Activated T-helper 2 cell treated with anti-CD3 and anti-CD28 coated beads, Interferon-gamma antibody, Interleukin-2, Interleukin-4, amounts not matched to agents 10 μg/mL and 5 μg/mL and 100 μg/mL, durations not matched to agents 14 hours and 24 hours and 36 hours (primary cell): ENCODE data around the gene ASB18. TPM values are rescaled to one million over a fixed set of nuclear protein-coding genes. Genes with fewer than 3 reads are reported as not detected.

ENCODE experiments used
- DNase-seq: peaks from one replicate; pipeline ENCODE4 v3.0.0; 2021; ENCODE audit warnings: low spot score
- H3K27ac Mint-ChIP-seq: one replicate; pipeline ENCODE4 v1.8.0; 2021; ENCODE audit warnings: mixed read lengths
- H3K27me3 Mint-ChIP-seq: one replicate; pipeline ENCODE4 v1.8.0; 2021; ENCODE audit warnings: low read depth, mixed read lengths
- H3K36me3 Mint-ChIP-seq: one replicate; pipeline ENCODE4 v1.8.0; 2021; ENCODE audit warnings: low read depth, mixed read lengths
- H3K4me1 Mint-ChIP-seq: one replicate; pipeline ENCODE4 v1.8.0; 2021; ENCODE audit warnings: low read depth, mixed read lengths
- H3K4me3 Mint-ChIP-seq: one replicate; pipeline ENCODE4 v1.8.0; 2021; ENCODE audit warnings: low read depth, mild to moderate bottlenecking, moderate library complexity, mixed read lengths
- H3K9me3 Mint-ChIP-seq: one replicate; pipeline ENCODE4 v1.8.0; 2021; ENCODE audit warnings: mixed read lengths
- intact Hi-C: fragments of 100-400 bp; cut with micrococcal nuclease; formaldehyde crosslinking; loops from one replicate; pipeline ENCODE4 v1.15.1; 2023
- total RNA-seq: library from RNA; stranded (reverse); gene quantifications from 2 replicates; pipeline ENCODE4 v1.2.3, GENCODE V29; 2022

ASB18 gene
- total RNA-seq, 1 donor from 2014 or later, result not detected

GRCh38 chr2:236165842-236166795, 98.1 kb downstream of the ASB18 start:
- Mint-ChIP-seq H3K4me3 (no peak overlapping the region), H3K9me3 (no peaks in the 10 kb centered on the region), H3K36me3 (no peaks in the 10 kb centered on the region), H3K27me3 (peaks cover 64% of the 10 kb centered on the region), H3K4me1 (no peaks in the 10 kb centered on the region), H3K27ac (no peak overlapping the region)
- intact Hi-C loops, result loop anchor here (2.0 to 5.0 kb wide), 3 partner anchors 15 to 674 kb away; partner anchors contain the start of gene AGAP1
- no peak for DNase-seq

DNA sequence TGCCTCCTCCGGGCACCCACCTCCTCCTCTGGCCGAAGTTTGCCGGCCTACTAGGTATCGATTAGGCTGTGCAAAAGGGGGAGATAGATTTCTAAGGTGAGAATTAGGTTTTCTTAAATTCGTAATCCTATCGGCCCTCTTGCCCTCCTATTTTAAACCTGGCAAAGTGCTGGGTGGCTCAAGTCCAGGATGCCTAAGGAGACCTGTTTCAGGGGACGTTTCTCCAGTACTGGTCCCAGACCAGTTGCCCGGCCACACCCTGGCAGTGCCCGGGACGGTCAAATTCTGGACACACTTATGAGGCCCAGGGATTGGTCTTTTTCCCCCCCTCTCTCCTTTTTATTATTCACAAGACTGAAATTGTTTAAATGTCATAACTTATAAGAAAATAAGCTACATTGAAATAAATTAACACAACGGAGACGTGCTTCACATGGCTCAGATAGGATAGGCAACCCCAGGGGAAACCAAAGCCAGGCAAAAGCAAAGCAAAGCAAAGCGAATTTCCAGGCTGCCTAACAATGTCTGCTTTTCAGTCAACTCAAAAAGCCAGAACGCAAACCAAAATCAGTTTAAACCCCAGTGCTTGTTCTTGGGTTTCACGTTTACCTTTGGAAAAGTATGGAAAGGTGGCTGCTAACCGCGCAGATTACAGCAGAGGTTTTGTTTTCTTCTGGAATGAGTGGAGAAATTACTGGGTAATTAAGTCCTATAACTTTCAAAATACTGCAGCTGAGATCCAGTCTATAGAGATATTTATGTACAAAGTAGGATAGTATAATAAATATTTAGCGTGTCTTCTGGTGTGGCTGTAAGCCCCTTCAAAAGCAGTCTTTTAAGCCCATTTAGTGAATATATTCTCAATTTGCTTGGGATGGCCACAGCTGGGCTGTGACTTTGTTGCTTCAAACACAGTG, 99.0 kb downstream of the ASB18 start:
- intact Hi-C loops, result loop anchor here (2.0 to 5.0 kb wide), 3 partner anchors 16 to 673 kb away; partner anchors contain the start of gene AGAP1
- Mint-ChIP-seq H3K27me3 (peaks cover 62% of the 10 kb centered on the region), H3K4me3 (no peak overlapping the region)

DNA sequence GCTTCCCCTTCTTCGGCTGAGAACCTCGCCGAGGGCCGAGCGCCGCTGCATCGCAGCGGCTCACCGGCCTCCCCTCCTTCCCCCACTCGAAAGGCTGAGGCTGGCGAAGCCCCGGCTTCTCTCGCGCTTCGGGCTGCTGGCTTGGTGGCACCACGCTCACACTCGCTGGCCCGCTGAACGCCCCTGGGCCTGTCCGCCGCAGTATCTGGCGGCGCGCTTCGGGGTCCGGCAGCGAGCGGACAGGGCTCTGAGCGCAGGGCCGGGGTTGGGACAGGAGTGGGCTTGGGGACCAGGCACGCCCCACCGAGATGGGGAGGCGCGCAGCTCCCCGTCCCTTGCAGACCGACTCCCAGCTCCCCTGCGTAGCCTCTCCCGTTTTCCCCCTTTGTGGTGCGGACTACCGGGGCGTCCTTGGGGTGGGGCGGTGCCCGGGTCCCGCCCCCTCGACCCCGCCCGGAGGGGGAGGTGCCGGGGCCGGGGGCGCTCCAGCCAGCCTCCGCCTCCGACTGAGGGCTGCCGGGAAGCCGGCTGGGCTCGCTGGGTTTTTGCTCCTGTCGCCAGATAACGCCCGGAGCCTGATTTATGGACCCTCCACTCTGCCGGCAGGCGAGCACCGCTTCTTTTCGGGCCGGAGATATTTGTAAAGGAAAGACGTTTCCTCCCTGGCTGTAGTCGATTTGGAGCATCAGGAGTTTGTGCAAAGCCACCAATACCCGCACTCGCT, 99.8 kb downstream of the ASB18 start:
- peaks cover 56% of the 10 kb centered on the region for H3K27me3 Mint-ChIP-seq
- peak overlapping the region; percentile 55 for H3K27ac Mint-ChIP-seq
- no peak for DNase-seq

More for the DNA sequence above, 99.0 kb downstream of the ASB18 start:
- H3K36me3 Mint-ChIP-seq, result no peaks in the 10 kb centered on the region
- DNase-seq, result no peak
- H3K27ac Mint-ChIP-seq, result peak overlapping the region; percentile 55
- H3K9me3 Mint-ChIP-seq, result no peaks in the 10 kb centered on the region
- H3K4me1 Mint-ChIP-seq, result no peaks in the 10 kb centered on the region

DNA sequence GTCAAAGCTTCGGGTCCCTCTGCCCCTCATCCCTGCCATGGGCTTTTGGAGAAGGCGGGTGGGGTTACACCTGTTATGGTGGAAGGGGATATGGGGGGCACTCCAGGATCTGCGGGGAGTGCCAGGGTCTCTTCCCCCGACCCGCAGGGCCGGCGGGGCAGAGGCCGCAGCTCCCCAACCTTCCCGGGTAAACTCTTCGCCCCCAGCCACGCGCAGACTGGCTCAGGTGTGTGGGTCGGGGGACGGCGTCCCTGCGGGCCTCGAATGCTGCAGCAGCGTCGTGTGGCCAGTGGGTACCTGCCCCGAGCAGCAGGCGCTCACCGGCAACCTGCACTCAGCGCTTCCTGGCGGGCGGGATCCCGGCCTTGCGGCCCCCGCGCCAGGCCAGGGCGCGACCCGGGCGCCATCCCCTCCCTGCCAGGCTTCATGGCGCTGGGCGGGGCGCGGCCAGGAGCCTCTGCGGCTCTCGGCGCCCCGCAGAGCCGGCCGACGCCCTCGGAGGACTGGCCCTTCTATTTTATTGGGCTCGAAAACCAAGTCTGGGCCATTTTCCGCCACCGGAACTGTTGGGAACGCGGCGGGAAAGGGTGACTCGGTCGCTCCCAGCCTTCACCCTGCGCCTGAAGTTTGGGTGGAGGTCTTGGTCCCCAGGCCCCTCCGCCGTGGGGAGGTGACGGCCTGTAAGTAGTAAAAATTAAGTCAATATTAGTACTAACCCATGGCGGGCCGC, 100.6 kb downstream of the ASB18 start:
- no peak overlapping the region for H3K4me3 Mint-ChIP-seq
- peaks cover 53% of the 10 kb centered on the region for H3K27me3 Mint-ChIP-seq
- H3K9me3 Mint-ChIP-seq, result no peaks in the 10 kb centered on the region
- no peaks in the 10 kb centered on the region for H3K36me3 Mint-ChIP-seq
- no peak overlapping the region for H3K27ac Mint-ChIP-seq
- DNase-seq, result no peak
- intact Hi-C loops, result loop anchor here (2.0 kb wide), 1 partner anchor 17 kb away; no protein-coding TSS in a partner anchor
- no peaks in the 10 kb centered on the region for H3K4me1 Mint-ChIP-seq

More for the DNA sequence above, 99.8 kb downstream of the ASB18 start:
- no peaks in the 10 kb centered on the region for H3K36me3 Mint-ChIP-seq
- intact Hi-C loops, result loop anchor here (2.0 kb wide), 1 partner anchor 16 kb away; no protein-coding TSS in a partner anchor
- no peaks in the 10 kb centered on the region for H3K4me1 Mint-ChIP-seq
- H3K9me3 Mint-ChIP-seq, result no peaks in the 10 kb centered on the region
- H3K4me3 Mint-ChIP-seq, result no peak overlapping the region

GRCh38 chr2:236162882-236163470, 101.2 kb downstream of the ASB18 start:
- no peak for DNase-seq
- intact Hi-C loops, result no loop called here
- H3K27ac Mint-ChIP-seq, result no peak overlapping the region
- no peaks in the 10 kb centered on the region for H3K9me3 Mint-ChIP-seq
- no peaks in the 10 kb centered on the region for H3K4me1 Mint-ChIP-seq
- H3K27me3 Mint-ChIP-seq, result peaks cover 58% of the 10 kb centered on the region
- H3K4me3 Mint-ChIP-seq, result no peak overlapping the region
- no peaks in the 10 kb centered on the region for H3K36me3 Mint-ChIP-seq

DNA sequence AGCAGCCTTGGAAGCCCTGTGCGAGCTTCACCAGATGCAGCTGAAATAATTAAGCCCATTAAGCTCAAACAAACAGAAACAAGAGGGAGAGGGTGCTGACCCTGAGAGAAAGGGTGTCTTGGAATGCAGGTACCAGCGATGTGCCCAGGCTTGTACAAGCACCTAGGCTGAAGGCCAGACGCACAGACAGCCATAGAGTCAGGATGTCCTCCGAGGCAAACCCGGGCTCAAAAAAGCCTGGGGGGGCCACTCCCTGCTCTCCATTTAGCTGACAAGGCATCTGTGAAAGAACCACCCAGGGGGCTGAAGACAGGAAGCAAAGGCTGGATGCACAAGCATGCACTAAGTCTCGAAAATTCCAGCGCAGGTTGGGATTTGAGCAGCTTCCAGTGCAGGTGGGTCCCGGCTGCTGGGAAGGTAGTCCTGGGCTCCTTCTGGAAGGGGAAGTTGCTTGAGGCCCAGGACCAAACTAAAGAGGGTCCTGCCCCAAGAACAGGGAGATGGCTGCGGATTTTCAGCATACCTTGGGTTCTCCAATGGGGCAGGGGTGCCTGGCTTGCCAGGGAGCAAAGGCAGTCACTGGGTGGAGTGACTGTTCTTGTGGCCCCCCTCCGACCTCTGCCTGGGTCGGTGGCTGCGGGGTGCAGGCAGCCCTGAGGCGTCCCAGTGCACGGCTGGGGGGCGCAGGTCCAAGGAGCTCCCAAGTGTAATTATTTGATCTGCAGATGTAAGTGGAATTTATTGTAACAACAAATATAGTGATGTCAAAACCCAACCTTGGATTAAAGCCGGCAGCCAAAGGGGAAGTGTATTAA, 102.0 kb downstream of the ASB18 start:
- H3K4me3 Mint-ChIP-seq, result no peak overlapping the region
- intact Hi-C loops, result no loop called here
- no peaks in the 10 kb centered on the region for H3K4me1 Mint-ChIP-seq
- H3K9me3 Mint-ChIP-seq, result no peaks in the 10 kb centered on the region
- H3K27ac Mint-ChIP-seq, result no peak overlapping the region
- H3K36me3 Mint-ChIP-seq, result no peaks in the 10 kb centered on the region
- no peak for DNase-seq
- peaks cover 62% of the 10 kb centered on the region for H3K27me3 Mint-ChIP-seq

DNA sequence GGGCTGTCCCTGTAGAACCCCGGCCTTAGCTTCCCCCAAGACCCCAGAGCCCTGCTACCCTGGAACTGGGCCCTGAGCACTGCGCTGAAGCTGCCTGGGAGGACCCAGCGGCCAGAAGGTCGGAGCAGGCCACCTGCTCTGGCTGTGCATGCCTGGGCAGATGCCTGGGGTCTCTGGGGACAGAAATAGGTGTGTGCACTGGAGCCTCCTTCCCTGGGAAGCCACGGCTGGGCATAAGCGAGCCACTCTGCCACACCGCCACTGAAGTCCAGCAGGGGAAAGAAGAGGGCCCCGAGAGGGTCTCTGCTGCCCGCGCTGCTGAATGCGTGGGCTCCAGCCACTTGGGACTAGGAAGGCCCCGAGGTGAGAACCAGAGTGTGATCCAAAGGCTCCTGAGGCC, 102.7 kb downstream of the ASB18 start:
- Mint-ChIP-seq H3K4me3 (no peak overlapping the region), H3K9me3 (no peaks in the 10 kb centered on the region), H3K27ac (no peak overlapping the region), H3K4me1 (no peaks in the 10 kb centered on the region), H3K36me3 (no peaks in the 10 kb centered on the region), H3K27me3 (peaks cover 58% of the 10 kb centered on the region)
- DNase-seq, result no peak
- intact Hi-C loops, result no loop called here

DNA sequence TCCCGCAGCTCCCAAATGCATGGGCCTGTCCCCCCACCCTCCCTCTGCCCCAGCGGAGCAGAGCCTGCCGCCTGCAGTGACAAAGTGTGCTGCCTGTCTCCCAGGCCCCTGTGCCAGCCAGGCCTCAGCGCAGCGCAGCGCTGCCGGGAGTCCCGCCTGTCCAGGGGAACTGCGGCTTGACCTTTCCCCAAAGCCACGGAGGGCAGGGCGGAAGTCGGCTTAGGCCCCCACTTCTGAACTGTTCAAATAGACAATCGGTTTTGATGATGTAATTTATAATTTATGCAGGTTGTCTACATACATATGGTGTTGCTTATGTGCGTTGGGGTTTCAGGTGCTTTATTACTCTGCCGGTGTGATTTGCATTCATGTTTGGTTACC, 103.1 kb downstream of the ASB18 start:
- intact Hi-C loops, result no loop called here
- H3K27me3 Mint-ChIP-seq, result peaks cover 53% of the 10 kb centered on the region
- no peak for DNase-seq
- H3K4me1 Mint-ChIP-seq, result no peaks in the 10 kb centered on the region
- H3K9me3 Mint-ChIP-seq, result no peaks in the 10 kb centered on the region
- no peaks in the 10 kb centered on the region for H3K36me3 Mint-ChIP-seq
- no peak overlapping the region for H3K27ac Mint-ChIP-seq
- H3K4me3 Mint-ChIP-seq, result no peak overlapping the region

- no peaks in the 10 kb centered on the region for H3K4me1 Mint-ChIP-seq
- H3K9me3 Mint-ChIP-seq, result no peaks in the 10 kb centered on the region
- H3K27ac Mint-ChIP-seq, result no peak overlapping the region
- no peak for DNase-seq
- intact Hi-C loops, result no loop called here
- H3K36me3 Mint-ChIP-seq, result no peaks in the 10 kb centered on the region
- no peak overlapping the region for H3K4me3 Mint-ChIP-seq
- H3K27me3 Mint-ChIP-seq, result peaks cover 49% of the 10 kb centered on the region
Measured at GRCh38 chr2:236160366-236161081, 103.7 kb downstream of the ASB18 start.

GRCh38 chr2:236159778-236160170, 104.4 kb downstream of the ASB18 start:
- peaks cover 42% of the 10 kb centered on the region for H3K27me3 Mint-ChIP-seq
- no peaks in the 10 kb centered on the region for H3K36me3 Mint-ChIP-seq
- H3K4me3 Mint-ChIP-seq, result no peak overlapping the region
- no peak overlapping the region for H3K27ac Mint-ChIP-seq
- H3K4me1 Mint-ChIP-seq, result no peaks in the 10 kb centered on the region
- no peaks in the 10 kb centered on the region for H3K9me3 Mint-ChIP-seq
- intact Hi-C loops, result no loop called here
- no peak for DNase-seq
